ENCODE results near the gene STX7.

- no peak for TF ChIP-seq CTCF (IDR thresholded peaks at IDR 0.05)
- TF ChIP-seq POLR2A (IDR thresholded peaks at IDR 0.05): no peak
Measured at GRCh38 chr6:132430110-132430509, 82.8 kb downstream of the STX7 start.
